ENCODE data around the gene GALK1.

Gene GALK1

DNA sequence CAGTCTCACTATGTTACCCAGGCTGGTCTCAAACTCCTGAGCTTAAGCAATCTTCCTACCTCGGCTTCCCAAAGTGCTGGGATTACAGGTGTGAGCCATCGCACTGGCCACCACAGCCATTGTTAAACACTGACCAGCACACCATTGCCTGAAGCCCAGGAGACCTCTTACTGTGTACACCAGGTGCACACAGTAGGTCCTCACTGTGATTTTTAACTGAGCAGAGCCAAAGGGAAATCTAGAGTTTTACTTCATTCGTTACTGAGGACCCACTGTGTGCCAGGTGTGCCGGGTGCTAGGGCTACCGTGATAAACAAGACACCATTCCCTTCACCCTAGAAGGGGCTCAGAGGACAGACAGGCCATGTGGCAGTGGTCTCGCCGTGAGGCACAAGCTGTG is 39.5 kb downstream of the GALK1 start:
- DNase-seq (ENCODE audit: low read depth in 3 of 3): no peak

DNA sequence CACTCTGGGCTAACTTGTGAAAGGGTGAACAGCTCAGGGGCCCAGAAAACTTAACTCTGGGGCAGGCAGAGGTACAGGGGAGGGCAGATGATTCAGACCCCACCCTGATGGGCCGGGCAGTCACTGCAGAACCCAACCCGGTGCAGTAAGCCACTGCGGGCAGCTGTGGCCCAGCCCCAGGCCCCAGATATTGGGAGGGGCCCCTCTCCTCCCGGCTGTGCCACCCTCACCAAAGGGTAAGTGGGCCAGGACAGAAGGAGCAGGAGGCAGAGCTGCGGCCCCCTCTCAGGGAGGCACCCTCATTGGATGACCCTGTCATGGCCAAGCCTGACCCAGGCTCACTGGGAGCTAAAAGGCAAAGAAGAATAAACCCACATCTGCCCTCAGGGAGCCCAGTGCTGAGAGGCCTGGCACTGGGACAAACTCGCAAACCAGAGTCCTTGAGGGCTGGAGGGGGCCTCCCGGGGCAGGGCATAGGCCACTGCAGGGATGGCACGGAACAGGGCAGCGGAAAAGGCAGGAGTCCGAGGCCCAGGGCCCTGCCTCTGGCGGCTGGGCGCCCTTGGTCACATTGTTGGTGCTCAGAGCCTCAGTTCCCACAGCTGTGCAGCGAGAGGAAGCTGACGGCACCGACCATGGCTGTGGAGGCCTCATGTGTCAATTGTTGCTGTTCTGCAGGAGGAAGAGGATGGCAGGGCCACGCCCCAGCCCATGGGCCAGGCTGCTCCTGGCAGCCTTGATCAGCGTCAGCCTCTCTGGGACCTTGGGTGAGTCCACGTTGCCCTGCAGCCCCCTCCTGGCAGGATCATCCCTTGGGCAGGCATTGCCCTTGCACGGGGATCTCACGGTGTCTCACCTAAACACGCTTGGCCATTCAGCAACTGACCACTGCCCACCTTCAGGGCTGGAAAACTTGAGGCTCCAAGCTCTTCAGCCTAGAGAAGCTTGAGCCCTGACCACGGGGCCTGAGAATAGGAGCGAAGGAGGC is 40.7 kb downstream of the GALK1 start:
- no peak for DNase-seq (ENCODE audit: low read depth in 3 of 3)

DNA sequence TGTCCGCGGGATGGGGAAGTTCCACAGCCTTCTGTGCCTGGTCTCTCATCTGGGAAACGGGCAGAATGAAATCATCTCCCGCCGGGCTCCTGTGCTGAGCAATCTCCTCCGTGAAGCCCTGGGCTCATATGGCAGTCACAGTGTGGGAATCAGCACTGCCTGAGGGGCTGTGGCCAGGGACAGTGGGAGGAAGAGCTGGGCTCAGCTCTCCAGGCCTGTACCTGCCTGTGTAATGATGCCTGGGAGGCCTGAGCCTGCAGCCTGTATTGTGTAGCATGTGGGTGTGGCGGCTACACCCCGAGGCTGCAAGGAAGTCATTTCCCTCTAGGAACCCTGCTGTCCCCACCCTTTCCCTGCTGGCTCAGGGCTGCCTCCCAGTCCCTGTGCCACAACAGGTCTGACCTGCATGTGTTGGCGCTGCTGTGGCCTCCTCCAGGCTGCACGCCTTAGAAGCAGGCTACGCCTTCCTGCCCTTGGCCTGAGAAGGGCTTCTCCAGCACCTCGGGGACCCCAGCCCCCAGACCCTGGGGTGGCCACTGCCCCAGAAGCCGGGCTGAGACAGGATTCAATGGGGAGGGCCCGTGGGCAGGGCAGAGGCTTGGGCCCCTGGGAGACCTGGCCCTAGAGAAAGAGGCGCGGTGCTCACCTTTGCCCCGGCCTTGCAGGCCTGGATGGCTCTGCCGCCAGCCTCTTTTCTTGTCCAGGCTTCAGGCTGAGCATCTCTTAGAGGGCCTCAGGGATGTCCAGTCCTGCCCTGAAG is 41.6 kb downstream of the GALK1 start:
- no peak for DNase-seq (ENCODE audit: low read depth in 3 of 3)

DNA sequence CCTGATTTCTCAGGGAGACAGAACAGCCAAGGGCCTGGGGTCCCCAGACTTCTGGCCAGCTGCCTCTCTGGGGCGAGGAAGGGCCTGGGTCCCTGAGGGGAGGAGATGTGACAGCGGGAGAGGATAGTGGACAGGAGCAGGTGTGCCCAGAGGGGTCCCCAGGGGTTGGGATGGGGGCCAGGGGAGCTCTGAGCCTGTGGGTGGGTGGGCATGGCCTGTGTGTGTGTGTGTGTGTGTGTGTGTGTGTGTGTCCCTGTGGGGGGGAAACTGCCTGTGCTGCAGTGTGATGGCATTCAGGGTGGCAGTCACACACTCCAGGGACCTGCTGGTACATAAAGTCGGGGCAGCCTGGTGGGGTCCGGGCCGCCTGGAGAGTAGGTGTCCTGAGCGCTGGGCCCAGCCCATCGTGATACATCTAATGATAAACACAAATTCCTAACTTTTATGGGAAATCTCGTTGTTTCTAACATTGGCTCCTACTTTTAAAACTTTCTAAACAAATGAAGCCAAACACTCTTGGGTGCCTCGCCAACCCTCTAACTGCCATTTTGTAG is 42.4 kb downstream of the GALK1 start:
- DNase-seq (ENCODE audit: low read depth in 3 of 3): no peak

DNA sequence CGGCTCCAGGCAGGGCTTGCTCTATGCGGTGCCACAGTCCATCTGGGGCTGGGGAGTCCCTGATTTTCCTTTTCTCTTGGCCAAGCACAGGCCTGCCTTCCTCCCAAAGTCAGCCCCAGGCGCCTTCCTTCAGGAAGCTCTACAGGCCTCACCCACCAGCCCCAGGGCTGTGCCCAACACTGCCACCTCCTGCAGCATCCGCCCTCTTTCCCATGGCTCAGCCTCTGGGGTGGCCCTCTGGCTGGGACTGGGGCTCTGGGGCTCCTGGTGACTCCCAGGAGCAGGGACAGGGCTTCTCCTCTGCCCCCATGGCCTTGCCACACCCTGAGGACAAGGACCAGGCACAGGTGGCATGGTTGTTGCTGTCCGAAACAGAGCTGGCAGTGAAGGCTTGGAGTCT is 42.9 kb downstream of the GALK1 start:
- no peak for DNase-seq (ENCODE audit: low read depth in 3 of 3)

DNA sequence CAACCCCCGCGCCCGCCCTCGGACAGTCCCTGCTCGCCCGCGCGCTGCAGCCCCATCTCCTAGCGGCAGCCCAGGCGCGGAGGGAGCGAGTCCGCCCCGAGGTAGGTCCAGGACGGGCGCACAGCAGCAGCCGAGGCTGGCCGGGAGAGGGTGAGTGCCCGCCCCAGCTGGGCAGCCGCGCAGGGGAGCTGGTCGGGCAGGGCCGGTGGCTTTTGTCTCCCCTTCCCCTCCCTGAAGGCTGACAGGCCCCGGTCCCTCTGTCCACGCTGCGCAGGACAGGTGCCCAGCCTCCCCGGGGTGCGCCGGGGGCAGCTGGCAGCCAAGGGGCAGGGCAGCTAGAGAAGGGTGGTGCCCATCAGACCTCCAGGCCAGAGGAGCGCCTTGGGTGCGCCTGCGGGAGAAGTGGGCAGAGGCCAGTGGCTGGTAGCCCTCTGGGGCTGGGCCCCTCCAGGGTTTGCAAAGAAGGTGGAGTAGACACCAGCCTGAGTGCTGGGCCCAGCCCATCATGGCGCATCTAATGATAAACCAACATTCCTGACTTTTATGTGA is 43.5 kb downstream of the GALK1 start:
- DNase-seq (ENCODE audit: low read depth in 3 of 3): no peak

DNA sequence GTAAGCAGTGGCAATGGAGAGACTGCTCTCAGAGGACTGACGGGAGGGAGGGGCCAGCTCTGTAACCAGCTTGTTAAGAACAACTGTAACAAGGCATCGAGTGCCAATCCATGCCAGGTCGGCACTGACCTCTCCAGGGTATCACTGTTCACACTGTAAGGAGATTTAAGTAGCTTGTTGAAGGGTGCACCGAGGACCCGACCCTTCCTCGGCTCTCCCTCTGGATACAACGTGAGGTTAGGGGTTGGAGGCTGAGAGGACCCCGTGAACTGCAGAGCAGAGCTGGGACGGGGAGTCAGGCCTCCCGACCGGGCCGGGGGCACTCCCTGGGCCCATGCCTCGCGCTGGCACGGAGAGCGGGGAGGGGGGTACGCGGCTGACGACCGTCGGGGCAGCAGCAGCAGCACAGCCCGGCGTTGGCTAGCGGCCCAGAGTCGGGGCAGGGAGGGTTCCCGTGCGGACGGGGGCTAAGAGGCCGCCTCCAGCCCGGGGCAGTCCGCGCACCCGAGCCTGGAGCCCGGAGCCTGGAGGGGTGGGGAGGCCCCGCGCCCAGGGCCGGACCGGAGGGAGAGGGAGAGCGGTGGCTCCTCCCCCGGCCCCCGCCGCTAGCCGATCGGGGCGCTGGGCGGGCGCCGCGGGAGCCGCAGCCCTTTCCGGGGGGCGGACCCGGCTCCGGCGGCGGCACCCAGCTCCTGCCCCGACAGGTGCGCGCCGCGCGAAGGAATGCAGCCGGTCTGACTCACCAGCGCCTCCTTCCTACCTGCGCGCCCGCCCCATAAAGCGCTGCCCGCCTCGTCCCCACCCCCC is 44.1 kb downstream of the GALK1 start, which contains the start of gene ITGB4:
ITGB4 (plus strand) TSS at position 804 of the 807 bp plus-strand sequence. CDS start 3,245 bp downstream, outside the sequence.
- peak; percentile 23 to 47 (median 40) for DNase-seq (ENCODE audit: low read depth in 3 of 3)

DNA sequence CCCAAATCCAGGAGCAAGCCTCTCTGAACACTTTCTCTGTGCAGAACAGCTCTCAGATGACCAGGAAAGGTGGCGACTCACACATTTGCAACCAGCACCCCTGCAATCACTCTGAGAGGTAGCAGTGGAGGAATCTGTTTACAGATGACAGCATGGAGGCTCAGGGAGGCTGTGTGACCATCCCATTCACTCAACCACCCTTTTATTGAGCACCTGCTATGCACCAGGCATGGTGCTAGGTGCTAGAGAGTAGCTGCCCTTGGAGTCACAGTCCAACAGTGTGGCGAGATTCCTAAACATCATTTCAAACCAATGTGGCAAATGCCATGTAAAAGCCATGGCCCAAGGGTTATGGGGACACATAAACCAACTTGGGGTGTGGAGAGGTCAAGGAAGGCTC is 45.3 kb downstream of the GALK1 start:
- DNase-seq (ENCODE audit: low read depth in 3 of 3): no peak

DNA sequence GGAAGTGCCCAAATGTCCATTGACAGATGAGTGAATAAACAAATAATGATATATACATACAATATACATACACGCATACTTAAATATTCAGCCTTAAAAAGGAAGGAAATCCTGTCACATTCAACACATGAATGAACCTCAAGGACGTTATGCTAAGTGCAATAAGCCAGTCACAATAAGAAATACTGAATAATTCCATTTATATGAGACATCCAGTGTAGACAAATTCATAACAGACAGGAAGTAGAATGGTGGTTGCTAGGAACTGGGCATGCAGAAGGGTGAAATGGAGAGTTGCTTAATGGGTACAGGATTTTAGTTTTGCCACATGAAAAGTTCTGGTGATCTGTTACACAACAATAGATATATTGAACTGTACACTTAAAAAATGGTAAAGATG is 52.5 kb downstream of the GALK1 start:
- no peak for DNase-seq (ENCODE audit: low read depth in 3 of 3)

Data from stimulated activated CD4-positive, alpha-beta T cell treated with anti-CD3 and anti-CD28 coated beads, TNF-alpha, amount 100 ng/mL, for 4 hours (primary cell).